ENCODE data around the gene PARD3B. TPM values are rescaled to one million over a fixed set of nuclear protein-coding genes. Genes with fewer than 3 reads are reported as not detected.

Gene PARD3B
- total and polyA plus RNA-seq, 2 of the 4 experiments (the other 2 are of a cell fraction) = 3.3 to 15.6 TPM

DNA sequence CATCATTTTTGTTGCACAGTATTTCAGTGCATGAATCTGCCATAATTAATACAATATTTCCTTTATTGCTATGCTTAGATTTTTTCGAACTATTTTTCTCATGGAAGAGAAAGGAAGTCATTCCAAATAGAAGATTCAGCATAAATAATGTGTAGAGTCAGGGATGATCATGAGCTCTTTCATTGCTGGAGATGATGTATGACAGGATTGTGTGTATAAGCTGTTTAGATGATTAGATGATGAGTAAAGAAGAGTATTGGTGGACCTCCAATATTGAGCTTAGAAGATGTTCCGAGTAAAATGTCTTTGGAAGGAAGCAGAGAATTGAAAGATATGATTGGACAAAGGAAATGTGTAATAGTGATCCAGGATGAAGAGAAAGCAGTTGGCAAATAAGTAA is 364.5 kb downstream of the PARD3B start:
- Histone ChIP-seq H3K14ac (replicated peaks; ENCODE audit: low read depth, low read length) (no peak overlapping the region), H3K36me3 (ENCODE audit: control insufficient read depth, insufficient read depth, low read length) (no peaks in the 10 kb centered on the region), H3K9me3 (ENCODE audit: control insufficient read depth, insufficient read depth, low read length) (no peaks in the 10 kb centered on the region), H3K9me1 (ENCODE audit: insufficient read depth, low read length) (no peaks in the 10 kb centered on the region), H3K27me3 (ENCODE audit: control insufficient read depth, insufficient read depth, low read length) (no peaks in the 10 kb centered on the region), H2BK20ac (ENCODE audit: low read depth, low read length) (no peak overlapping the region; the same call in 1 of the 2 replicates), H3K27ac (ENCODE audit: insufficient read depth, low read length) (no peak overlapping the region), H2BK5ac (ENCODE audit: low read depth, low read length, poor library complexity, severe bottlenecking) (peak overlapping the region; percentile 50), H3K56ac (ENCODE audit: extremely low read depth, insufficient read depth, low read length) (no peak overlapping the region), H3K79me1 (ENCODE audit: low read depth in 1 of 2, low read length in 2 of 2) (peaks cover 14 to 37% of the 10 kb centered on the region in 2 experiments), H4K8ac (ENCODE audit: low read depth in 2 of 2, low read length in 2 of 2) (no peak overlapping the region), H4K91ac (ENCODE audit: insufficient read depth, low read depth, low read length) (no peak overlapping the region), H2AFZ (replicated peaks; ENCODE audit: low read length, poor library complexity) (no peak overlapping the region), H3K4me3 (ENCODE audit: insufficient read depth, low read depth, low read length) (no peak overlapping the region), H4K20me1 (ENCODE audit: insufficient read depth, low read length) (no peaks in the 10 kb centered on the region; the same call in 1 of the 2 replicates), H2AK5ac (ENCODE audit: low read depth, low read length) (no peak overlapping the region), H2BK15ac (ENCODE audit: low read depth, low read length) (no peak overlapping the region), H3K18ac (ENCODE audit: low read depth, low read length) (no peak overlapping the region), H3K23ac (ENCODE audit: low read depth, low read length) (no peak overlapping the region), H2BK120ac (ENCODE audit: low read depth, low read length) (no peak overlapping the region), H3K4me1 (ENCODE audit: control insufficient read depth, insufficient read depth, low read length) (peaks cover 2% of the 10 kb centered on the region; the same call in 1 of the 2 replicates), H3K4ac (ENCODE audit: low read depth, low read length) (no peak overlapping the region), H4K5ac (ENCODE audit: low read depth, low read length) (no peak overlapping the region), H3K9ac (ENCODE audit: low read depth, low read length) (no peak overlapping the region), H3K4me2 (ENCODE audit: low read depth, low read length) (no peak overlapping the region; the same call in 1 of the 2 replicates), H2AK9ac (replicated peaks; ENCODE audit: low read depth, low read length, poor library complexity) (no peak overlapping the region)
- dilution Hi-C loops (cut with HindIII; ENCODE audit: low sequenced_read_pairs, unreplicated experiment) = no loop called here
- TF ChIP-seq MAFK (IDR thresholded peaks at IDR 0.05; ENCODE audit: low read depth, low read length) (peak; percentile 52), MAZ (IDR thresholded peaks at IDR 0.05; ENCODE audit: borderline replicate concordance, low read depth, low read length) (no peak)
- WGBS, 2 experiments (ENCODE audit: extremely low coverage in 2 of 2, insufficient read length in 1 of 2) = 0% methylated on average over 1 of the region's 2 CpGs; no CpG with 5 or more reads in 1 of the 2 experiments
- ChIA-PET CTCF (no interaction called here), POLR2A (ENCODE audit: unreplicated experiment) (no interaction called here)
- DNase-seq (peak; percentile 79), ATAC-seq (ENCODE audit: low read depth) (peak; percentile 78)
- intact Hi-C loops (cut with micrococcal nuclease) = no loop called here
- in situ Hi-C loops (cut with MboI; ENCODE audit: low sequenced_read_pairs) = no loop called here
- no TSS peak for BruUV-seq (replicated peaks)
